Dermis blood vessel endothelial cell (primary cell): ENCODE data around the gene DDX27. TPM values are rescaled to one million over a fixed set of nuclear protein-coding genes. Genes with fewer than 3 reads are reported as not detected.
A peak's percentile ranks its signal among the peaks of the same experiment; 100 is the strongest.

Source experiments
- DNase-seq: peaks from one replicate; pipeline ENCODE4 v3.0.0; 2010
- total RNA-seq: library from RNA; depleted of rRNA; stranded (reverse); fragments of >200 nt; gene quantifications from 2 replicates; pipeline ENCODE4 v1.2.3, GENCODE V29; 2014

Gene DDX27
- total RNA-seq, 1 donor from 2014 or later, result 31.1 TPM

- DNase-seq, result no peak
Observed at GRCh38 chr20:49279677-49280462, 60.7 kb downstream of the DDX27 start.

GRCh38 chr20:49280463-49281058 is 61.3 kb downstream of the DDX27 start:
- DNase-seq, result no peak

GRCh38 chr20:49281059-49281912 is 62.1 kb downstream of the DDX27 start:
- peak; percentile 91 for DNase-seq

- DNase-seq, result no peak
Observed at GRCh38 chr20:49281913-49282467, 62.8 kb downstream of the DDX27 start.

- DNase-seq, result no peak
Observed at GRCh38 chr20:49282584-49283171, 63.5 kb downstream of the DDX27 start.

- DNase-seq, result no peak
Observed at GRCh38 chr20:49283176-49283702, 64.0 kb downstream of the DDX27 start.

GRCh38 chr20:49283703-49284625 is 64.7 kb downstream of the DDX27 start:
- no peak for DNase-seq

GRCh38 chr20:49284818-49285217 is 65.6 kb downstream of the DDX27 start:
- no peak for DNase-seq

GRCh38 chr20:49285233-49285668 is 66.0 kb downstream of the DDX27 start:
- DNase-seq, result no peak

GRCh38 chr20:49285813-49286494 is 66.7 kb downstream of the DDX27 start:
- DNase-seq, result no peak

GRCh38 chr20:49286689-49287551 is 67.7 kb downstream of the DDX27 start:
- peak; percentile 45 for DNase-seq

- DNase-seq, result peak; percentile 57
Observed at GRCh38 chr20:49287555-49288249, 68.5 kb downstream of the DDX27 start.

GRCh38 chr20:49288250-49288751 is 69.1 kb downstream of the DDX27 start:
- no peak for DNase-seq

GRCh38 chr20:49288784-49289696 is 69.8 kb downstream of the DDX27 start:
- DNase-seq, result no peak

- DNase-seq, result no peak
Observed at GRCh38 chr20:49290608-49291191, 71.5 kb downstream of the DDX27 start.

- DNase-seq, result no peak
Observed at GRCh38 chr20:49291200-49291599, 72.0 kb downstream of the DDX27 start.

- no peak for DNase-seq
Observed at GRCh38 chr20:49292010-49292409, 72.8 kb downstream of the DDX27 start.
